CD4-positive, alpha-beta T cell treated with Interleukin-2 at 100 ng/mL for 4 hours (primary cell): ENCODE results near the gene ANAPC1.
"Not testable (repeated sequence)": the region's sequence is repeated elsewhere in the genome, so short reads cannot be mapped to it uniquely, and the experiment has no call there.

Source experiments
- DNase-seq: peaks from one replicate; pipeline ENCODE4 v3.0.0-alpha.2; 2020; ENCODE audit warnings: low spot score

Gene ANAPC1

GRCh38 chr2:111782195-111782594, 101.8 kb downstream of the ANAPC1 start:
- not testable (repeated sequence) for DNase-seq

GRCh38 chr2:111781443-111782094, 102.4 kb downstream of the ANAPC1 start:
- not testable (repeated sequence) for DNase-seq

- DNase-seq = not testable (repeated sequence)
Observed at GRCh38 chr2:111777155-111777554, 106.8 kb downstream of the ANAPC1 start.

- DNase-seq = not testable (repeated sequence)
Observed at GRCh38 chr2:111776296-111776695, 107.7 kb downstream of the ANAPC1 start.

GRCh38 chr2:111772180-111772579, 111.8 kb downstream of the ANAPC1 start:
- not testable (repeated sequence) for DNase-seq

- DNase-seq = not testable (repeated sequence)
Observed at GRCh38 chr2:111770916-111771658, 112.9 kb downstream of the ANAPC1 start.

GRCh38 chr2:111768266-111769190, 115.5 kb downstream of the ANAPC1 start:
- not testable (repeated sequence) for DNase-seq

GRCh38 chr2:111767087-111767486, 116.9 kb downstream of the ANAPC1 start:
- DNase-seq = not testable (repeated sequence)

- not testable (repeated sequence) for DNase-seq
Observed at GRCh38 chr2:111766295-111766694, 117.7 kb downstream of the ANAPC1 start.

- not testable (repeated sequence) for DNase-seq
Observed at GRCh38 chr2:111764151-111764550, 119.8 kb downstream of the ANAPC1 start.

GRCh38 chr2:111760697-111761284, 123.2 kb downstream of the ANAPC1 start:
- not testable (repeated sequence) for DNase-seq

GRCh38 chr2:111752533-111752932, 131.5 kb downstream of the ANAPC1 start:
- not testable (repeated sequence) for DNase-seq

GRCh38 chr2:111750641-111751040, 133.4 kb downstream of the ANAPC1 start:
- DNase-seq = not testable (repeated sequence)

- DNase-seq = not testable (repeated sequence)
Observed at GRCh38 chr2:111748429-111748828, 135.6 kb downstream of the ANAPC1 start.

- peak; percentile 93 for DNase-seq
Observed at GRCh38 chr2:111747410-111748115, 136.4 kb downstream of the ANAPC1 start.

GRCh38 chr2:111744751-111745150, 139.2 kb downstream of the ANAPC1 start:
- not testable (repeated sequence) for DNase-seq

GRCh38 chr2:111741517-111741916, 142.5 kb downstream of the ANAPC1 start:
- DNase-seq = not testable (repeated sequence)

- not testable (repeated sequence) for DNase-seq
Observed at GRCh38 chr2:111735838-111736721, 147.9 kb downstream of the ANAPC1 start.

- not testable (repeated sequence) for DNase-seq
Observed at GRCh38 chr2:111735420-111735819, 148.6 kb downstream of the ANAPC1 start.
